Measurements from ENCODE around the gene MAPT.

The MAPT gene

DNA sequence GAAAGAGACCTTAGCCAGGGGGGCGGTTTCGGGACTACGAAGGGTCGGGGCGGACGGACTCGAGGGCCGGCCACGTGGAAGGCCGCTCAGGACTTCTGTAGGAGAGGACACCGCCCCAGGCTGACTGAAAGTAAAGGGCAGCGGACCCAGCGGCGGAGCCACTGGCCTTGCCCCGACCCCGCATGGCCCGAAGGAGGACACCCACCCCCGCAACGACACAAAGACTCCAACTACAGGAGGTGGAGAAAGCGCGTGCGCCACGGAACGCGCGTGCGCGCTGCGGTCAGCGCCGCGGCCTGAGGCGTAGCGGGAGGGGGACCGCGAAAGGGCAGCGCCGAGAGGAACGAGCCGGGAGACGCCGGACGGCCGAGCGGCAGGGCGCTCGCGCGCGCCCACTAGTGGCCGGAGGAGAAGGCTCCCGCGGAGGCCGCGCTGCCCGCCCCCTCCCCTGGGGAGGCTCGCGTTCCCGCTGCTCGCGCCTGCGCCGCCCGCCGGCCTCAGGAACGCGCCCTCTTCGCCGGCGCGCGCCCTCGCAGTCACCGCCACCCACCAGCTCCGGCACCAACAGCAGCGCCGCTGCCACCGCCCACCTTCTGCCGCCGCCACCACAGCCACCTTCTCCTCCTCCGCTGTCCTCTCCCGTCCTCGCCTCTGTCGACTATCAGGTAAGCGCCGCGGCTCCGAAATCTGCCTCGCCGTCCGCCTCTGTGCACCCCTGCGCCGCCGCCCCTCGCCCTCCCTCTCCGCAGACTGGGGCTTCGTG lies at the start of gene MAPT:
Gene MAPT, plus strand, starts transcription at position 533 of the 763 bp plus-strand sequence. CDS start 67,784 bp downstream, outside the sequence.
- no peaks in the 10 kb centered on the region for H3K36me3 Mint-ChIP-seq (ENCODE audit: low read depth)
- H3K27ac Mint-ChIP-seq: no peak within 1 kb of the TSS
- peak within 1 kb of the TSS; percentile 76 for H3K4me3 Mint-ChIP-seq
- no peaks in the 10 kb centered on the region for H3K9me3 Mint-ChIP-seq
- peaks cover 45% of the 10 kb centered on the region for H3K27me3 Mint-ChIP-seq
- peaks cover 21% of the 10 kb centered on the region for H3K4me1 Mint-ChIP-seq (ENCODE audit: low read depth)

DNA sequence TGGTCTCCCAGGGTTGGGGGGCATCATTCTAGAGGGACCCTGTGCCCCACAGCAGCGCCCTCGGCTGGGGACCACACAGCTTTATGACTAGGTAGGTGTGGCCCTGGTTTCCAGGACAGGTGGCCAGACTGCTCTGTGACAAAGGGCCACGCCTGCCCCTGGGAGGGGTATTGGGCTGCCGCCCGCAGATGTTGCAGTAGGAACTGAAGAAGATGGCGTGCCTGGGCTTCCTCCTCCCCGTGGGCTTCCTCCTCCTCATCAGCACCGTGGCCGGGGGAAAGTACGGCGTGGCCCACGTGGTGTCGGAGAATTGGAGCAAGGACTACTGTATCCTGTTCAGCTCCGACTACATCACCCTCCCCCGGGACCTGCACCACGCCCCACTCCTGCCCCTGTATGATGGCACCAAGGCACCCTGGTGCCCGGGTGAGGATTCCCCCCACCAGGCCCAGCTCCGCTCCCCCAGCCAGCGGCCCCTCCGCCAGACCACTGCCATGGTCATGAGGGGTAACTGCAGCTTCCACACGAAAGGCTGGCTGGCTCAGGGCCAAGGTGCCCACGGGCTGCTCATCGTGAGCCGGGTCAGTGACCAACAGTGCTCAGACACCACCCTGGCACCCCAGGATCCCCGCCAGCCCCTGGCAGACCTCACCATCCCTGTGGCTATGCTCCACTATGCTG lies 49.5 kb upstream of the MAPT start, which contains the start of gene SPPL2C:
Gene SPPL2C, plus strand, starts transcription at position 187 of the 681 bp plus-strand sequence. Its CDS starts 26 bp downstream, at position 213.
- no peaks in the 10 kb centered on the region for H3K36me3 Mint-ChIP-seq (ENCODE audit: low read depth)
- H3K4me1 Mint-ChIP-seq (ENCODE audit: low read depth): no peaks in the 10 kb centered on the region
- H3K27me3 Mint-ChIP-seq: no peaks in the 10 kb centered on the region
- no peak within 1 kb of the TSS for H3K4me3 Mint-ChIP-seq
- H3K27ac Mint-ChIP-seq: no peak within 1 kb of the TSS
- no peaks in the 10 kb centered on the region for H3K9me3 Mint-ChIP-seq

DNA sequence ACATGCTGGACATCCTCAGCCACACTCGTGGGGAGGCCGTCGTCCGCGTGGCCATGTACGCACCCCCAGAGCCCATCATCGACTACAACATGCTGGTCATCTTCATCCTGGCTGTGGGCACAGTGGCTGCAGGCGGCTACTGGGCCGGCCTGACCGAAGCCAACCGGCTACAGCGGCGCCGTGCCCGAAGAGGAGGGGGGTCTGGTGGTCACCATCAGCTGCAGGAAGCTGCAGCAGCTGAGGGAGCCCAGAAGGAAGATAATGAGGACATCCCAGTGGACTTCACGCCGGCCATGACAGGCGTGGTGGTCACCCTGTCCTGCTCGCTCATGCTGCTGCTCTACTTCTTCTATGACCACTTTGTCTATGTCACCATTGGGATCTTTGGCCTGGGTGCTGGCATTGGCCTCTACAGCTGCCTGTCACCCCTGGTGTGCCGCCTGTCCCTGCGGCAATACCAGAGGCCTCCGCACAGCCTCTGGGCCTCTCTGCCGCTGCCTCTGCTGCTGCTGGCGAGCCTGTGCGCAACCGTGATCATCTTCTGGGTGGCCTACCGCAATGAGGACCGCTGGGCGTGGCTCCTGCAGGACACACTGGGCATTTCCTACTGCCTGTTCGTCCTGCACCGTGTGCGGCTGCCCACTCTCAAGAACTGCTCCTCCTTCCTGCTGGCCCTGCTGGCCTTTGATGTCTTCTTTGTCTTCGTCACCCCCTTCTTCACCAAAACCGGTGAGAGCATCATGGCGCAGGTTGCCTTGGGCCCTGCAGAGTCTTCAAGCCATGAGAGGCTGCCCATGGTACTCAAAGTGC lies 48.8 kb upstream of the MAPT start:
- no peaks in the 10 kb centered on the region for H3K36me3 Mint-ChIP-seq (ENCODE audit: low read depth)
- H3K27me3 Mint-ChIP-seq: no peaks in the 10 kb centered on the region

DNA sequence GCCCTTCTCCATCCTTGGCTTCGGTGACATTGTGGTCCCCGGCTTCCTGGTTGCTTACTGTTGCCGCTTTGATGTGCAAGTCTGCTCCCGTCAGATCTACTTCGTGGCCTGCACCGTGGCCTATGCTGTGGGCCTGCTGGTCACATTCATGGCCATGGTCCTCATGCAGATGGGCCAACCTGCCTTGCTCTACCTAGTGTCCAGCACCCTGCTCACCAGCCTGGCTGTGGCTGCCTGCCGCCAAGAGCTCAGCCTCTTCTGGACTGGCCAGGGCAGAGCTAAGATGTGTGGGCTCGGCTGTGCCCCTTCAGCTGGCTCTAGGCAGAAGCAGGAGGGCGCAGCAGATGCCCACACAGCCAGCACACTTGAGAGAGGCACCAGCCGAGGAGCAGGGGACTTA lies 48.1 kb upstream of the MAPT start:
- Mint-ChIP-seq H3K27ac (no peak overlapping the region), H3K4me3 (no peak overlapping the region), H3K27me3 (no peaks in the 10 kb centered on the region), H3K36me3 (ENCODE audit: low read depth) (no peaks in the 10 kb centered on the region), H3K9me3 (no peaks in the 10 kb centered on the region), H3K4me1 (ENCODE audit: low read depth) (no peaks in the 10 kb centered on the region)

More for the DNA sequence above, 48.8 kb upstream of the MAPT start:
- no peaks in the 10 kb centered on the region for H3K4me1 Mint-ChIP-seq (ENCODE audit: low read depth)
- no peaks in the 10 kb centered on the region for H3K9me3 Mint-ChIP-seq
- no peak overlapping the region for H3K27ac Mint-ChIP-seq
- H3K4me3 Mint-ChIP-seq: no peak overlapping the region

DNA sequence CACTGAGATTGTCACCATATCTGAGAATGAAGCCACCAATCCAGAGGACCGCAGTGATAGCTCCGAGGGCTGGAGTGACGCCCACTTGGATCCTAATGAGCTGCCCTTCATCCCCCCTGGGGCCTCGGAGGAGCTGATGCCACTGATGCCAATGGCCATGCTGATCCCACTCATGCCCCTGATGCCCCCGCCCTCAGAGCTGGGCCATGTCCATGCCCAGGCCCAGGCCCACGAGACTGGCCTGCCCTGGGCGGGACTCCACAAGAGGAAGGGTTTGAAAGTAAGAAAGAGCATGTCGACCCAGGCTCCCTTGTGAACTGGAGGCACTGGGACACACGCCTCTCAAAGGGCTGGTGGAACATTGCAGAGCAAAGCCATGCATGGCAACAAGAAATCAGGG lies 47.7 kb upstream of the MAPT start:
- Mint-ChIP-seq H3K9me3 (no peaks in the 10 kb centered on the region), H3K36me3 (ENCODE audit: low read depth) (no peaks in the 10 kb centered on the region), H3K4me3 (no peak overlapping the region), H3K4me1 (ENCODE audit: low read depth) (no peaks in the 10 kb centered on the region), H3K27me3 (no peaks in the 10 kb centered on the region), H3K27ac (no peak overlapping the region)

DNA sequence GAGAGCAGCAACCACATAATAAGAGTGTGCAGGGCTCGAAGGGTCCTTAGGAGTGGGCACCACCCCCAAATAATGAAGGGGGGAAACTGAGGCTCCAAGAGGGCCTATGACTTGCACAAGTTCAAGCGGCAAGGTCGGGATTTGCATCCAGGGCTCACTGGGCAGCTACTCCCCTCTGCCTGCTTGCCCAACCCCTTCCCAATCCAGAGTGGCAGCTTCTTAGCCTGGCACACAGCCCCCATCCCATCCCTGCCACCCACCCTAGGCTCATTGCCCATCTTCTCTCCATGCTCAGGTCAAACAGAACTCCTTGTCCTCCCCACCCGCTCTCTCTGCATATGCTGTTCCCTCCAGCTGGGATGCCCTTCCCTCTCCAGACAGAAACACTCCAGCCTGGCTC lies 47.3 kb upstream of the MAPT start:
- Mint-ChIP-seq H3K9me3 (no peaks in the 10 kb centered on the region), H3K36me3 (ENCODE audit: low read depth) (no peaks in the 10 kb centered on the region), H3K4me3 (no peak overlapping the region)

DNA sequence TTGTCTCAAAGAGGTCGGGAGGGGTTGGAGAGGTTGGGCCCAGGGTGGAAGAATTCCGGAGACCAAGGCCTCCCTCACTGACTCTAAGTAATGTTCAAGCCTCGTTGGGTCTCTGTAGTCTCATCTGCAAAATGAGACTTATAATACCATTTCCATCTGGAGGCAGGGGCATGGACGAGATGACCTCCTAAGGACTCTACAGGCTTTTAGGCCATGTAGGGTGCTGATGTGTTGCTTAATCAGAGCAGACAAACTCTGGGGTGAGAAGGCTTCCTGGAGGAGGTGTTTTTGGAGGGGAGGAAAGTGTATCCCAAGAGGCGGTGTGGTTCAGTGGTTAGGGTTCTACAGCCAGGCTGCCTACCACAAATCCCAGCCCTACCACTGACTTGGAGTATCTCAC lies 46.6 kb upstream of the MAPT start:
- Mint-ChIP-seq H3K4me1 (ENCODE audit: low read depth) (peaks cover 3% of the 10 kb centered on the region), H3K36me3 (ENCODE audit: low read depth) (no peaks in the 10 kb centered on the region)

More for the DNA sequence above, 47.3 kb upstream of the MAPT start:
- no peak overlapping the region for H3K27ac Mint-ChIP-seq
- peaks cover 4% of the 10 kb centered on the region for H3K27me3 Mint-ChIP-seq
- H3K4me1 Mint-ChIP-seq (ENCODE audit: low read depth): no peaks in the 10 kb centered on the region

DNA sequence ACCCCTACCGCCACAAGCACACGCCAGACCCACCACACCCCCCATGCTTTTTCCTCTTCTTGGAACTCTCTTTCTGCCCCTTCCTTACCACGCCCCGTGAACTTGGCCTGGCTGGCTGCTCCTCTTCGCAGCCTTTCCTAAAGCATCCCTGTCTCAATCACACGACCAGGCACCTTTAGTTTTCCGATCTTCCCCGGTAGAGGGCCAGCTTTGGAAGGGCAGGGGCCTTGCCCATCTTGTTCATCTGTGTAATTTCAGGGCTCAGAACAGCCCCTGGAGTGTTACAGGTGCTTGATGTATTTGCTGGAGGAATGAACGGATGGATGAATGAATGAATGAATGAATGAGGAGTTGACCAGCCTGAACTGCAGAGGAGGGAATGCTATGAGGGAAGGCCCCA lies 45.9 kb upstream of the MAPT start:
- Mint-ChIP-seq H3K36me3 (ENCODE audit: low read depth) (no peaks in the 10 kb centered on the region), H3K27ac (no peak overlapping the region), H3K4me3 (no peak overlapping the region), H3K27me3 (peaks cover 11% of the 10 kb centered on the region), H3K4me1 (ENCODE audit: low read depth) (peaks cover 7% of the 10 kb centered on the region), H3K9me3 (no peaks in the 10 kb centered on the region)

More for the DNA sequence above, 46.6 kb upstream of the MAPT start:
- no peak overlapping the region for H3K4me3 Mint-ChIP-seq
- H3K27ac Mint-ChIP-seq: no peak overlapping the region
- peaks cover 10% of the 10 kb centered on the region for H3K27me3 Mint-ChIP-seq
- no peaks in the 10 kb centered on the region for H3K9me3 Mint-ChIP-seq

DNA sequence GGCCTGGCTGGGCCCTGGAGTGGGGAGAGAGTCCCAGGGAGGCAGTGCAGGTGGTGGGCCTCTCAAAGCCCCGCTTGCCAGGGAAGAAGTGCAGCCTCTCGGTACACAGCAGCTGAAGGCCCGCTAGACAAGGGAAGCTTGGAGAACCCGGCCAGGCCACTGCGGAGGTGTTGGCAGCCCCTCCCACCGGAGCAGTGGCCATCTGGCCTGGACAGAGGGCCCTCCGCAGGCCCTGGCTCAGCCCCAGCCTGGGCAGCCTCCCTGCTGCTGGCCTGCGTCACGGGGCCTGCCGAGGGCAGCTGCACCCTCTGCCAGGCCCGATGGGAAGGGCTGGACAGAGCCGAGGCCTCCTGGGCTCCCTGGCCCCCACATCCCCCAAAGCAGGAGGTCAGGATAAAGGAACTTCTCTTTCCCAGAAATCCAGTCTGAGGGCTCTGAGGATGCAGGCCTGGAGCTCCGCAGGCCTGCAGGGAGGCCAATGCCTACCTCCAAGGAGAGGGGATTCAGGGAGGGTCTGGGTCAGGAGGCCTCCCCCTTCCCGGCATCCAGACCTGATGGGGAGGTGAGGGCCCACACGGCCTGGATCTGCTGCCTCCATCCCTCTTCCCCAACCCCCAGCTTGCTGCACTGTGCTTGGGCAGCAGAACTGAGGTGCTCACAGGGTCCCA lies 45.4 kb upstream of the MAPT start:
- Mint-ChIP-seq H3K4me1 (ENCODE audit: low read depth) (peaks cover 7% of the 10 kb centered on the region), H3K27ac (no peak overlapping the region), H3K27me3 (peaks cover 13% of the 10 kb centered on the region), H3K9me3 (no peaks in the 10 kb centered on the region), H3K36me3 (ENCODE audit: low read depth) (no peaks in the 10 kb centered on the region), H3K4me3 (no peak overlapping the region)

DNA sequence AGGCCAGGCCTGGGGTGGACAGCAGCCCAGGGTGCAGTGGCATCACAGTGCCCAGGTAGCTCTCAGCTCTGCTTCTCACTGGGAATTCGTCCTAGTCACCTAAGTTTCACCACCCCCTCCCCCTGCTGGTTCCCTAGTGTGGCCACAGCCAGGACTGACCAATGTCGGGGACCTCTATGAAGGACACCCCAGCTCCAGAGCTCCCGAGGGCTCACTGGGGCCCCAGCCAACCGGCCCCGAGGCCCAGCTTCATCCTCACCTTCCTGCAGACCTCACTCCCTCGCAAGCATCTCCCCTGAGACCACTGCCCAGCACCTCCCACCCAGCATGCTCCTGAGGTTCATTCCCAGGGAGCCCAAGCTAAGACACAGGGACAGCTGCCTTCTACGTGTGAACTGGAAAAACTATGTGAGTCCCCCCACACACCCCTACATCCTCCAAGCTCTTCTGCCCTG lies 44.8 kb upstream of the MAPT start:
- Mint-ChIP-seq H3K27me3 (peaks cover 18% of the 10 kb centered on the region), H3K36me3 (ENCODE audit: low read depth) (no peaks in the 10 kb centered on the region), H3K9me3 (no peaks in the 10 kb centered on the region), H3K27ac (no peak overlapping the region), H3K4me3 (no peak overlapping the region), H3K4me1 (ENCODE audit: low read depth) (peaks cover 7% of the 10 kb centered on the region)

DNA sequence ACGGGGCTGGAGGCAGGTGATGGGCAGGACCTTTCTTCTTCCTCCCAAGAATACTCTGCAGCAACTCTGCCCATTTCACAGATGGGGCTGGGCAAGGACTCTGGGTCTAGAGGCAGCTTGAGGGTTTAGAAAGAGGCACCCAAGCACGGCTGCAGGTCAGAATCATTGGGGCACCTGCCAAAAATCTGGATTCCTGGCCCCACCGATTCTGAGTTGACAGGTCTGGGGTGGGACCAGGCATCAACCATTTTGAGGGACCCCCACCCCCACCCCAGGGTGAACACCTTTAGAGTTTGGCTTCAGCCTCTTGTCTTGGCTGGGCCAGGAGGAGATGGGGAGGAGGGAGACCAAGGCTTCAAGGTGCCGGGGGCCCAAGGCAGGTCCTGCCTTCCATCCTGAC lies 44.3 kb upstream of the MAPT start:
- H3K9me3 Mint-ChIP-seq: no peaks in the 10 kb centered on the region
- no peak overlapping the region for H3K27ac Mint-ChIP-seq
- no peaks in the 10 kb centered on the region for H3K36me3 Mint-ChIP-seq (ENCODE audit: low read depth)
- H3K27me3 Mint-ChIP-seq: peaks cover 19% of the 10 kb centered on the region
- no peak overlapping the region for H3K4me3 Mint-ChIP-seq
- peaks cover 7% of the 10 kb centered on the region for H3K4me1 Mint-ChIP-seq (ENCODE audit: low read depth)

DNA sequence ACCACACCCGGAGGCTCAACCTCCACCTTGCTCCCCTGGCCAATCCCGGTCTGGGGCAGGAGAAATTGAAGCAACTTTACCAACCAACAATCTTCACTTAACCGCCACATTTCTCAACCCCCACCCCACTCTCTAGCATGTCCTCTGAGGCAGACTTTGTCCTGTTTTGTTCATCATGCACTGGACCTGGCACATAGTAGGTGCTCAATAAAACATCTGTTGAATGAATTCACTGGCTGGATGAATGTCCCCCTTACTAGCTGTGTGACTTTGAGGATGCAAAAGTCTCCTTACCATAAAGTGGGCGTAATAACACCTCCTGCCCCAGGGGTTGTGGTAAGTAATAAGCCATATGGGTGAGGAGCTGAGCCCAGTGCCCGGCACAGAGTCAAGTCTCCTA lies 43.9 kb upstream of the MAPT start:
- peaks cover 19% of the 10 kb centered on the region for H3K27me3 Mint-ChIP-seq

DNA sequence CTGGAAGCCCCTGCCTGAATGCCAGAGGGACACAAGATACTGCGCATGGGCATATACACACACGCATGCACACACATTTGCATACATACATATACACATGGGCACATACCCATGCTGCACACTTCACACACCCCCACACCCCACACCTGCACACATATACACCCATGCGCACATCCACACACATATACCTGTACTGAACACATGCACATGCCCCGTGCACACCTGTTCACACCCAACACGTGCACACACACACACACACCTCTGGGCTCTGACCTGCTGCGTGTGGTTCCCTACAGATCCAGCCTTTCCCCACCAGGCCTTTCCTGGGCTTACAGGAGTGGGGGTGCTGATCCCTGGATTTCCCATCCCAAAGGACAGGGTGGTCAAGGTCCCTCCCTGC lies 43.3 kb upstream of the MAPT start:
- H3K27me3 Mint-ChIP-seq: peaks cover 23% of the 10 kb centered on the region
- no peaks in the 10 kb centered on the region for H3K9me3 Mint-ChIP-seq
- H3K4me3 Mint-ChIP-seq: no peak overlapping the region
- H3K36me3 Mint-ChIP-seq (ENCODE audit: low read depth): no peaks in the 10 kb centered on the region
- H3K27ac Mint-ChIP-seq: no peak overlapping the region
- H3K4me1 Mint-ChIP-seq (ENCODE audit: low read depth): peaks cover 7% of the 10 kb centered on the region

More for the DNA sequence above, 43.9 kb upstream of the MAPT start:
- Mint-ChIP-seq H3K4me3 (no peak overlapping the region), H3K27ac (no peak overlapping the region), H3K36me3 (ENCODE audit: low read depth) (no peaks in the 10 kb centered on the region), H3K4me1 (ENCODE audit: low read depth) (peaks cover 7% of the 10 kb centered on the region), H3K9me3 (no peaks in the 10 kb centered on the region)

DNA sequence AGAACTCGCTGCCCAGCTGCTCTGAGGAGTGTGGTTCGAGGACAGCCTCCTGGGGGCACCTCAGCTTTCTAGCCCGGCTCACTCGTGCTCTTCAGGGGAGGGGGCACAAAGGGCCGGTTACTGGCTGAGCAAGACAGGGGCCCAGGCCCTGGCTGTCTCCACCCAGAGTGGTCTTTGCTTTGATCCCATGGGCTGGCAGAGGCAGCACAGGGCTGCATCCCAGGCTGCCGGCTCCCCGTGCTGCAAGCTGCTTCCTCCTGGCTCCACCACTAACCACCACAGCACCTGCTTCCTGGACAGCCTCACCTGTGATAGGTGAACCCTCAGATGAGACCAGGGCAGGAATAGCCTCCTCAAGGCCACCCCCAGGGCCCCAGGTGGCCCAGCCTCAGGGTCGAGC lies 42.9 kb upstream of the MAPT start:
- H3K4me1 Mint-ChIP-seq (ENCODE audit: low read depth): peaks cover 7% of the 10 kb centered on the region
- H3K9me3 Mint-ChIP-seq: no peaks in the 10 kb centered on the region
- H3K36me3 Mint-ChIP-seq (ENCODE audit: low read depth): no peaks in the 10 kb centered on the region
- H3K27me3 Mint-ChIP-seq: peaks cover 23% of the 10 kb centered on the region
- no peak overlapping the region for H3K4me3 Mint-ChIP-seq
- H3K27ac Mint-ChIP-seq: no peak overlapping the region
